Stimulated activated CD4-positive, alpha-beta T cell treated with anti-CD3 and anti-CD28 coated beads, Interleukin-1b, Interleukin-23, amount 100 ng/mL, for 1 hour (primary cell): ENCODE measurements around the gene HIGD1C.
"Not testable (repeated sequence)": the region's sequence is repeated elsewhere in the genome, so short reads cannot be mapped to it uniquely, and the experiment has no call there.

ENCODE experiments used
- DNase-seq, 2 donors: peaks; one replicate each; pipeline ENCODE4 v3.0.0-alpha.2; 2020; ENCODE audit warnings: low read depth in 2 of 2

The HIGD1C gene

GRCh38 chr12:50984586-50985298 lies 32.4 kb downstream of the HIGD1C start:
- DNase-seq = no peak

- DNase-seq = no peak
Measured at GRCh38 chr12:50985322-50985721, 33.0 kb downstream of the HIGD1C start.

GRCh38 chr12:50986966-50987737 lies 34.8 kb downstream of the HIGD1C start:
- no peak for DNase-seq

- DNase-seq = no peak
Measured at GRCh38 chr12:50988051-50988450, 35.7 kb downstream of the HIGD1C start.

- no peak for DNase-seq
Measured at GRCh38 chr12:50988871-50989270, 36.5 kb downstream of the HIGD1C start.

- DNase-seq = no peak
Measured at GRCh38 chr12:50990147-50990727, 37.9 kb downstream of the HIGD1C start.

GRCh38 chr12:50990791-50991190 lies 38.4 kb downstream of the HIGD1C start:
- DNase-seq = no peak

- no peak for DNase-seq
Measured at GRCh38 chr12:50991291-50991690, 38.9 kb downstream of the HIGD1C start.

- no peak for DNase-seq
Measured at GRCh38 chr12:50992819-50993218, 40.5 kb downstream of the HIGD1C start.

- DNase-seq = no peak
Measured at GRCh38 chr12:50999093-50999492, 46.7 kb downstream of the HIGD1C start.

- no peak for DNase-seq
Measured at GRCh38 chr12:51000245-51000644, 47.9 kb downstream of the HIGD1C start.

- no peak for DNase-seq
Measured at GRCh38 chr12:51001799-51002198, 49.5 kb downstream of the HIGD1C start.

- no peak for DNase-seq
Measured at GRCh38 chr12:51004504-51004903, 52.2 kb downstream of the HIGD1C start.

- DNase-seq = no peak
Measured at GRCh38 chr12:51005030-51005429, 52.7 kb downstream of the HIGD1C start.

GRCh38 chr12:51005671-51006070 lies 53.3 kb downstream of the HIGD1C start:
- no peak for DNase-seq

- no peak for DNase-seq
Measured at GRCh38 chr12:51008329-51009055, 56.1 kb downstream of the HIGD1C start.

- DNase-seq = no peak
Measured at GRCh38 chr12:51009056-51009440, 56.7 kb downstream of the HIGD1C start.

GRCh38 chr12:51011955-51012354 lies 59.6 kb downstream of the HIGD1C start:
- no peak for DNase-seq

GRCh38 chr12:51012570-51013236 lies 60.4 kb downstream of the HIGD1C start:
- DNase-seq = no peak

- DNase-seq = no peak
Measured at GRCh38 chr12:51013441-51013840, 61.1 kb downstream of the HIGD1C start.

- not testable (repeated sequence) for DNase-seq
Measured at GRCh38 chr12:51014467-51014866, 62.1 kb downstream of the HIGD1C start.

GRCh38 chr12:51017452-51017851 lies 65.1 kb downstream of the HIGD1C start:
- no peak for DNase-seq
